GM12891 (cell line): Measurements from ENCODE around the gene NOSTRIN.

Source experiments
- POLR2A ChIP-seq: IDR thresholded peaks from 2 replicates; pipeline ENCODE4 v1.6.1; 2011; ENCODE audit warnings: low read depth, low read length, control low read depth
- POLR2AphosphoS5 ChIP-seq: IDR thresholded peaks from 2 replicates; pipeline ENCODE4 v1.6.1; 2011; ENCODE audit warnings: low read depth, low read length, control low read depth
- SPI1 ChIP-seq: IDR thresholded peaks from 2 replicates; pipeline ENCODE4 v1.6.1; 2011; ENCODE audit warnings: low read depth, low read length, control low read depth
- TAF1 ChIP-seq: IDR thresholded peaks from 2 replicates; pipeline ENCODE4 v1.6.1; 2011; ENCODE audit warnings: low read depth, low read length, control low read depth

GRCh38 chr2:168912466-168912865 is 110.0 kb downstream of the NOSTRIN start:
- TF ChIP-seq POLR2A (no peak), POLR2AphosphoS5 (no peak), SPI1 (no peak), TAF1 (no peak)
